Measurements from ENCODE around the gene CDH15.

CDH15 gene, protein sequence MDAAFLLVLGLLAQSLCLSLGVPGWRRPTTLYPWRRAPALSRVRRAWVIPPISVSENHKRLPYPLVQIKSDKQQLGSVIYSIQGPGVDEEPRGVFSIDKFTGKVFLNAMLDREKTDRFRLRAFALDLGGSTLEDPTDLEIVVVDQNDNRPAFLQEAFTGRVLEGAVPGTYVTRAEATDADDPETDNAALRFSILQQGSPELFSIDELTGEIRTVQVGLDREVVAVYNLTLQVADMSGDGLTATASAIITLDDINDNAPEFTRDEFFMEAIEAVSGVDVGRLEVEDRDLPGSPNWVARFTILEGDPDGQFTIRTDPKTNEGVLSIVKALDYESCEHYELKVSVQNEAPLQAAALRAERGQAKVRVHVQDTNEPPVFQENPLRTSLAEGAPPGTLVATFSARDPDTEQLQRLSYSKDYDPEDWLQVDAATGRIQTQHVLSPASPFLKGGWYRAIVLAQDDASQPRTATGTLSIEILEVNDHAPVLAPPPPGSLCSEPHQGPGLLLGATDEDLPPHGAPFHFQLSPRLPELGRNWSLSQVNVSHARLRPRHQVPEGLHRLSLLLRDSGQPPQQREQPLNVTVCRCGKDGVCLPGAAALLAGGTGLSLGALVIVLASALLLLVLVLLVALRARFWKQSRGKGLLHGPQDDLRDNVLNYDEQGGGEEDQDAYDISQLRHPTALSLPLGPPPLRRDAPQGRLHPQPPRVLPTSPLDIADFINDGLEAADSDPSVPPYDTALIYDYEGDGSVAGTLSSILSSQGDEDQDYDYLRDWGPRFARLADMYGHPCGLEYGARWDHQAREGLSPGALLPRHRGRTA

DNA sequence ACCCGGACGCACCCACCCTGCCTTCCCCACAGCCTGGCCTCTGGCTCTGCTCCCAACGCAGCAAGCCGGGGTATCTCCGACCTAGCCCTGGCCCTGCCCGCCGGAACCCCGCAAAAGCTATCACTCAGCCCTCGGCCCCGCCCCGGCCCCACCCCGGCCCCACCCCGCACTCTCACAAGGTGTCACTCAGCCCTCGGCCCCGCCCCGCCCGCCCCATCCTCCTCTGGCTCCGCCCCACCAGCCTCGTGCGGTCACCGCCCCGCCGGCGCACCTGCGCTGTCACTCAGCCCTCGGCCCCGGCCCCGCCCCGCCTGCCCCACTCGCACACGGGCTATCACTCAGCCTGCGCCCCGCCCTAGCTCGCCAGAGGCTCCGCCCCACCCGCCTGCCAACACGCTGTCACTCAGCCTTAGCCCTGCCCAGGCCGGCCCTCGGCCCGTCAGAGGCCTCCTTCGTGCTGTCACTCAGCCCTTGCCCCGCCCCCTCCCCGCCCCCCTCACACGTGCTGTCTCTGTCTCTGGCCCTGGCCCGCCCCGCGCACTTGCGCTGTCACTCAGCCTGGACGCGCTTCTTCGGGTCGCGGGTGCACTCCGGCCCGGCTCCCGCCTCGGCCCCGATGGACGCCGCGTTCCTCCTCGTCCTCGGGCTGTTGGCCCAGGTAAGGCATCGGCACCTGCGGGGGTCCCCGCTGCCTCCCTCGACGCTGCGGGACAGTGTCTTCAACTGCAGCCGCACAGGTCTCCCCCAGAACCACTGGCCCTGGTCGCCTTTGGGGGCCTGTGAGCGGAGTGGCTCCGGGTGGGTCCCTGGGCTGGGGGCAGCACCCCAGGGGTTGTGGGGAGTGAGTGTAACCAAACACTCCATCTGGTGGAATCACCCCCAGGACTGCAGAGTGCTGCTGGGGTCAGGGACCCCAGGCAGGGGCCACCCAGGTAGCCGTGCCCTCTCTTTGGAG, at the start of gene CDH15:
Gene CDH15, plus strand, starts transcription at position 533 of the 955 bp plus-strand sequence. Its CDS starts 84 bp downstream, at position 617.
- DNase-seq (ENCODE audit: low read depth), result peak; percentile 84

DNA sequence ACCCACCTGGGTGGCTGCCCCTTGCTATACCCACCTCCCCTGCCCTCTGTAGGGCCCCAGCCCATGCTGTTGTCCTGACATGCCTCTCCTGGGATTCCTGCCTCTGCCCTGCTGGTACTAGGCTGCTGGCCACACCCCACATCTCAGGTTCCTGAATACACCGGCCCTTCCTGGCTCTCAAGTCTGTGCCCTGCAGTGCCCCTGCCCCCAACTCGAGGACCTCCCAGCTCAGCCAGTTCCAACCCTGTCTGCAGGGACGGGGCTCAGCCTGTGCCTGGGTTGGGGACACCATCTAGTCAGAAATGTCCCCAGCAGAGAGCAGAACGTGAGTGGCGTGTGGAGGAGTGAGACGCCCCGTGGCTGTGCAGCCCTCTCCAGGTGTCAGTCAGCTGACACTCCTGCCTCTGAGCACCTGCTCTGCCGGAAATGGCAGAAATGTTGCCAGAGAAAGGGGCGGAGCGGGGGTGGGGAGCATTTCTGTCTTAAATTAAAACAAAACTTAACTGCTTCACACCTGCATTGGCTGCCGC, 49.2 kb upstream of the CDH15 start:
- peak; percentile 19 for DNase-seq (ENCODE audit: low read depth)

DNA sequence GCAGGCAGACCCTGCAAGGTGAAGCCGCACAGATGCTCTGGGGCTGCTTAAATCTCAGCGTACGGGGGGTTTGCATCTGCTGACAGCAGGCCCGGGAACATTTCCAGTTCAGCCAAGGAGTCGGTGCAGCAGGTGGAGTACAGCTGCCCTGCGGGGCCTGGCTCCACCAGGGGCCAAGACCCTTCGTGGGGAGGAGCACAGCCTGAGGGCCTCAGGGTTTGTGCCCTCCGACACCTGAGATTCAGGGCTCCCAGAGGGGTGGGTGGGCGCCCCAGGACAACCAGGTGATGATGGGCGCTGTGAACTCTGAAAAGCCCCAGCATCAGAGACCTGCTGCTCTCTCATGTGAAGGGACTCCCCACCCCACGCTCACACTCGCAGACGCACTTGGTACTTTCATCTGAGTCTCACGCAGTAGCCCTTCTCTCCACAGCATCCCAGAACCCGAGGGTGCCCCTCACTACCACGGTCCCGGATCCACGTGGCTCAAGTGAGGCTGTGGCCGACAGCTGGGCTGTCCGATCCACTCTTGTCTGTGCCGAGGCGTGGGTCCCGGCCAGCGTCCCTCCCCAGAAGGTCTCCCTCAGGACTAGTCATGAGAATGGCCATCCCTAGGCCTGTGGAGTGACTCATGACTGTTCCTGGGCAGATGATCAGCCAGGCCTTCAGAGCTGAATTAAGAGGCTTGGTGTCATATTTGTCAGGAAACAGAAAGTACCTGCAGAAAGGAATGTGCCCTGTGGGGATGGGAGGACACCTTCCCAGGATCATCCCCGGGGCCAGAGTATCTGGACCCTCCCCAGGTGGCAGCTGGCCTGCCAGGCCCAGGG, 48.3 kb upstream of the CDH15 start:
- DNase-seq (ENCODE audit: low read depth), result no peak

DNA sequence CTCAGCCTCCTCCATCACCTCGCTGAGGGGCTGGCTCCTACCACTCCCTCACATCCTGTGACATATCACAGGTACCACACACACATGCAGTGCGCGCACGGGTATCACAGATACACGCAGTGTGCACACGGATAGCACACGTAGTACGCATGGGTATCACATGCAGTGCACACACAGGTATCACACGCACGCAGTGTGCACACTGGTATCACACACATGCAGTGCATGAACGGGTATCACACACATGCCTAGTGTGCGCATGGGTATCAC, 47.8 kb upstream of the CDH15 start:
- DNase-seq (ENCODE audit: low read depth), result no peak

DNA sequence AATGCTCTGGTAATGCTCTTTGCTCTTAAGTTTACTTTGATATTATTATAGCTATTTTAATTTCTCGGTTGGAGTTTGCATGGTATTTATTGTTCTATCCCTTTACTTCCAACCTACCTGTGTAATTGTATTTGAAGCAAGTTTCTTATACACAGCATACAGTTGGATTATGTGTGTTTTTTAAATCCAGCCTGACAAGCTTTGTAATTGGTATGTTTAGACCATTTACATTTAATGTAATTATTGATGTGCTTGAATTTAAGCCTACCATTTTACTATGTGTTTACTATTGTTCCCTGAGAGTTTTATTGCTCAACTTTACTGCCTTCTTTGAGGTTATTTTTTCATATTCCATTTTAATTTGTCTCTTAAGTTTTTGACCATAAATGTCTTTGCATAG, 42.2 kb upstream of the CDH15 start:
- DNase-seq (ENCODE audit: low read depth), result no peak

DNA sequence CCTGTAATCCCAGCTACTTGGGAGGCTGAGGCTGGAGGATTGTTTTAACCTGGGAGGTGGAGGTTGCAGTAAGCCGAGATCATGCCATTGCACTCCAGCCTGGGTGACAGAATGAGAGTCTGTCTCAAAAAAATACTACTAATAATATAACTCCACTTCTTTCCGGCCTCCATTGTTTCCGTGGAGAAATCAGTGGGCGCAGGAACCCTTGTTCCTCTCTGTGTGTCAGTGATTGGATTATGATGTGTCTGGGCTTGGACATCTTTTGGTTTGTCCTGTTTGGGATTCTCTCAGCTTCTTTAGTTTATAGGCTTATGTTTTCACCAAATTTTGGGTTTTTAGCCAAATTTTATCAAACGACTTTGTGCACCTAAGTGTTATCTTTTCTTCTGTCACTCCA, 41.1 kb upstream of the CDH15 start:
- DNase-seq (ENCODE audit: low read depth), result no peak

DNA sequence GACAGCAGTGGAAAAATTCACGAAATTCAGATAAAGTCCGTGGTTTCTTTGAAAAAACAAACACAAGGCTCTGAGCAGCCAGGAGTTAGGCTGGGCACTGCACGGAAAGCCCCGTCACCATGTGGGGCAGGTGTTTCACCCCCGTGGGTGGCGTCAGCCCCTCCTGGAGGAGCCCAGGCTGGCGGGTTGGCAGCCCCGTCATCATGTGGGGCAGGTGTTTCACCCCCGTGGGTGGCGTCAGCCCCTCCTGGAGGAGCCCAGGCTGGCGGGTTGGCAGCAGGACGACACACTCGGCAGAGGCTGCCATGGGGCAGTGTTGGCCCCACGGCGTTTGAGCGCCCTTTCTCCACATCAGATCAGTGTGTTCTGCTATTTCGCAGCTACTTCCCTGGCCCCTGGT, 39.8 kb upstream of the CDH15 start:
- no peak for DNase-seq (ENCODE audit: low read depth)

DNA sequence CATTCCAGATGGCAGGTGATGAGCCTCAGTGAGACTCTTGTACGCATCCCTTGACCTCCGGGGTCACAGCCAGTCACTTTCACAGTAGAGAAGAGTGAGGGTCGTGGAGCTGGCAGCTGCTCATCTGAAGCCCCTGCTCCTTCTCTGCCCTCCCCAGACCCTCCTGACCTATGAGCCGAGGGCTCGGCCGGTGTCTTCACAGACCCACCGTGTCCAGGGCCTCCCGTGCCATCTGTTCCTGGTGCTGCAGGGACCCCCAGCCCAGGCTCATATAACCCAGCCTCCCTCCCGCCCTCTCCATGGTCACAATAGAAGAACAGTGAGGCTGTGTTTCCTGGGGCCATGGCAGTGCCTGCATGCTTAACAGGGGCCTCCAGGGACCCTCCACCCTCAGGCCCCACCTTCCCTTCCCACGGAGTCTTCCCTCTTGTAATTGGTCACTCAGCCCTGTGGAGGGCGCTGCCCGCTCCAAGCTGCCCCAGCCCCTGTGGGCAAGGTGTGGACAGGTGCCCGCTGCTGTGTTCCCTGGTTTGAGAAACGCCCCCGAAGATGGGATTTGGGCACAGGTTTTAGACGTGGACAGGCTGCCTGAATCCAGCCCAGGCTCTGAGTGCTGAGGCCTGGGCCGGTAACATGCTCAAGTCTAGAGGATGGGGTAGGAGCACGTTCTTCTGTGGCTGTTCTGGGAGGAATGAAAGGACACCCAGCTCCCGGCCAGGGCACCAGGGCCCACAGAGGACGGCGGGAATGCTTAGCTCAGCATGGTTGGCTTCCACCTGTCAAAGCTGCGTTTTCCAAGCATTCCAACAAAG, 39.1 kb upstream of the CDH15 start:
- no peak for DNase-seq (ENCODE audit: low read depth)

DNA sequence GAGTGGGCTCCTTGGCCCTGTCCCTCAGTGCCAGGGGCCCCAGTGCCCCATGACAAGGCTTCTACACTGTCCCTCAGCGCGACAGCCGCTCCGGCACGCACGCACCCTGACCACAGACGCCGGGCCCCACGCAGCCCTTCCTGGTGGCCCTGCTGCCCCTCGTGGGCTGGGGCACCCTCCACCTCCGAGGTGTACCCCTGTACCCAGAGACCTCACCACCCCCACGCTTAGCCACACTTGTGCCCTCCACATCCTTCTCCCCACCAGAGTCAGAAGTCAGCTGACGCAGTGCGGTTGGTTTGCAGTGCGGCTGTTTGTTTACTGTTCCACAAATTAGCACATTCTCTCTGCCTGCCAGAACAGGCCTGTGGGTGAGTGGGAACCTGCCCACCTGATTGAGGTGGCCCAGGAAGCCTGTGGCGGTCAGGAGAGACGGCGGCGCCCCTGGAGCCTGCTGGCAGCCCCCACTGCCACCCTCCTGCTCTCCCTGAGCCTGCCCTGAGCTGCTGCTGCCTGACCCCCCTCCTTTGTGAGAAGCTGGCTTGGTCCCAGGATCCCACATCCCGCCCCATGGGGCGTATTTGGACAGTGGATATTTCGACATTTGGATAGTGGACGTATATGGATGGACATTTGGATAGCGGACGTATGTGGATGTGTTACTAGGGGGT, 38.0 kb upstream of the CDH15 start:
- no peak for DNase-seq (ENCODE audit: low read depth)

DNA sequence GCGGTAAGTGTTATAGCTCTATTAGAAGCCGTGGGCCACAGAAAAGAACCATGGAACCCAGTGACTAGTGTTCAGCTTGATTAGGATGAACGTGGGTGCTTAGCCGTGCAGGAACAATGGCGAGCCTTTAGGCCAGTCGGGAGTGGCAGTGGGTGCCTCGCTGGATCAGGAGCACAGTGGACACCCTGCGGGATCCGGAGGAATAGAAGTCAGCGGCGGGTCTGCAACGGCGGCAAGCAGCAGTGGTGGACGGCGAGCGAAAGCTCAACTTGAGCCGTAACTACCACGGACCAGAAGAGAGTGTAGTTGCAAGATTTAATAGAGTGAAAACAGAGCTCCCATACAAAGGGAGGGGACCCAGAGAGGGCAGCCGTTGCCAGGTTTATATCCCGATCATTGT, 37.3 kb upstream of the CDH15 start:
- DNase-seq (ENCODE audit: low read depth), result no peak

DNA sequence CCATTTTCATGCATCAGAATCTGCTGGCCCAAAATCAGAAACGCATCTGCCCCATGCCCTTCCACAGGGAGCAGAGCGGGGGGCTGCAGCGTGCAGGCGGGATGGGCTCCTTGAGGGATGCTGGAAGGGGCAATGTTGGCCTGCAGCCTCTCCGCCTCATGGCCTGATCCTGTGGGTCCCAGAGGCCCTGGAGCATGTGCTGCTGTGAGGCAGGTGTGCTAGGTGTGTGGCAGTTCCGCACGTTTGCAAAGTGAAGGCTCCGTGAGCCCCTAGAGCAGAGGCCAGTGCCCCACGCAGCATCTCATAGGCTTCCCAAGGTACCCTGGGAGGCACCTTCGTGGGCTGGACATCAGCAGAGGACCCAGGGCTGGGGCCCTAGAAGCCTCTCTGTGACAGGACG, 36.4 kb upstream of the CDH15 start:
- no peak for DNase-seq (ENCODE audit: low read depth)

DNA sequence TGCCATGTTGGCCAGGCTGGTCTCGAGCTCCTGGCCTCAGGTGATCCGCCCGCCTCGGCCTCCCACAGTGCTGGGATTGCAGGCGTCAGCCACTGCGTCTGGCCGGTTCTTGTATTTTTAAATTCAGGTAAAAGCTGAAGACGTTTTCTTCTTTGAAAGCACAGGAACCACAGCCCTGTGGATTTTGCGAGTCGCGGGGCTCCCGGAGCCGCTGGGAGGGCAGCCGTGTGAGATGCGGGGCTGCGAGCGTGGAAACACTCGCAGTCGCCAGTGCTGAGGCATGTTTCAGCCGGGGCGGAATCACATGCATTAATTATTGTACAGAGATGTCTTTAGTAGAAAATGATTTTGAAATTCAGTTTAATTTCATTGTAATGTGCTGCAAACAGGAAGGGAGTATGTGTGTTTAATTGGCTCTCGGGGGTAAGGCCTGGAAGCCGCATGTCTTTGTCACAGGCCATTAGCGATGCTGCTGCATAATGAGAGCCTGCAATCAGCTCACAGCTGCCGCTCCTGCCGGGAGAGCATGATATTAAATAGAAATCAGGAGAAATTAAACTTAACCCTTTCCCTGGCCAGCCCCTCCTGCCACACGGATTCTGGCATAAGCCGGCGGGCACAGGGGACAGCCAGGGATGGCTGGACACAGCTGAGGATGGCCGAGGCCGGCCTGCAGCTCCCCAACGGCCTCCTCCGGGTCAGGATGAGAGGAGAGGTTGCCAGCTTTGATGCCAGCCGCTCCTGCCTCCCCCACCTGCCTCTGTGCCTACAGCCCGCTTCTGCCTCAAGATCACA, 35.4 kb upstream of the CDH15 start:
- DNase-seq (ENCODE audit: low read depth), result no peak

DNA sequence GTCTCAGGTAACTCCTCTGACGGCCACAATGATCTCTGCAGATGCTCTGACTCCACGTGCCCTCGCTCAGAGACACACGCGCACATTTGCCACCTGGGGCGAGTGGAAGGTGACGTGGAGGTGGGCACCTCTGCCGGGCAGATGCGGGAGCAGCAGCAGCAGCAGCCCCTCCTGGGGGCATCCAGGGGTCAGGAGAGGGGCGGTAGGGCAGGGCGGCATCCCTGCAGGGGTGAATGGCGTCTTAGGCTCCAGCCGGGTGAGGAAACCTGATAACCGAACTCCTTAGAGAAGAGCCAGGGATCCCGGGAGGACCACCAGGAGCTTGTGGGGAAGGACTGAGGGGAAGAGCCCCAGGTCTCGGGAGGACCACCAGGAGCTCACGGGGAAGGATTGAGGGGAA, 34.6 kb upstream of the CDH15 start:
- no peak for DNase-seq (ENCODE audit: low read depth)

DNA sequence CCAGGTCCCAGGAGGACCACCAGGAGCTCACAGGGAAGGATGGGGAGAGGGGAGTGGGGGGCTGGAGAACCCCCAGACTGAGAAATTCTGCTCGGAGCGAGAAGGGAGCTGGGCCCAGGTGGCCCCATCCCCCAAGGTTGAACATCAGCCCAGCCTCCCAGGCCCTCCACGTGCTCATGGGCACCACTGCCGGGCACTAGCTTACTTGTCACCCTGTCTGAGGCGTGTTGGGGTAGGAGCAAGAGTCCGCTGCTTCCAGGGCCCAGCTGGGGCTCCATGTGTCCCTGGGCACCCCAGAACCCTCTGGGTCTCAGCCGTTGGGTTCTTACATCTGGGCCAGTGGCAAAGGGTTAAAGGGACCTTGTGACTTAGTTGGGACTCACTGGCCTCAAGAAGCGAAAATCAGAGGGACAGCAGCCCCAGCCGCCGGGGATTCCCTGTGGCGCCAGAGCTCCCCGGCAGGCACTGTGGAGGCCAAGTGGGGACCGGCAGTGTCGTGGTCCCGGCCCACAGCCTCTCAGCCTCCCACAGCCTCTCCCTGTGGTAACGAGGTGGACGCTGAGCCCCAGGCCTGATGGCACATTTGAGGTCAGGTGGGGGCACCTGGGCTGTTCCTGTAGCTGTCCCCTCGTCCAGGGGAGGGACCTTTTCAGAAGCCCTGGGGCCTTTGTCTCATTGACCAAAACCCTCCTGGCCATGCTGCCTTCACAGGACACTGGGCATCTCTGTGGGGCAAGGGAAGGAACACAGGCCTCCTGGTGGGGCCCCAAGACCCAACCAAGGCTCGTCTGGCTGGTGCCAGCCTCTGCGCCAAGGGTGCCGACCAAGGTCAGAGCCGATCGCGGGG, 33.7 kb upstream of the CDH15 start:
- no peak for DNase-seq (ENCODE audit: low read depth)

DNA sequence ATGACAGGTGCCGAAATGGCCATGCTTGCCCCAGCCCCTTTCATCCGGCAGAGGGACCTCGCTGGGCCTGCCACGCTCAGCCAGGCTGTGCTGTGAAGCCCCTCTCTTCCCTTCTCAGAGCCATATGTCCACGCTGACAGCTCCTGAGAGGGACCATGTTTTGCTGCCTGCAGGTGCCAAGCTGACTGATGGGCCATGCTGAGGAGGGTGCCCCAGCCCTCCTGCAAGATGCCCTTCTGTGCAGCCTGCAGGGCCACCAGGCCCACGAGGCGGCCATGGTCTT, 33.1 kb upstream of the CDH15 start:
- DNase-seq (ENCODE audit: low read depth), result no peak

DNA sequence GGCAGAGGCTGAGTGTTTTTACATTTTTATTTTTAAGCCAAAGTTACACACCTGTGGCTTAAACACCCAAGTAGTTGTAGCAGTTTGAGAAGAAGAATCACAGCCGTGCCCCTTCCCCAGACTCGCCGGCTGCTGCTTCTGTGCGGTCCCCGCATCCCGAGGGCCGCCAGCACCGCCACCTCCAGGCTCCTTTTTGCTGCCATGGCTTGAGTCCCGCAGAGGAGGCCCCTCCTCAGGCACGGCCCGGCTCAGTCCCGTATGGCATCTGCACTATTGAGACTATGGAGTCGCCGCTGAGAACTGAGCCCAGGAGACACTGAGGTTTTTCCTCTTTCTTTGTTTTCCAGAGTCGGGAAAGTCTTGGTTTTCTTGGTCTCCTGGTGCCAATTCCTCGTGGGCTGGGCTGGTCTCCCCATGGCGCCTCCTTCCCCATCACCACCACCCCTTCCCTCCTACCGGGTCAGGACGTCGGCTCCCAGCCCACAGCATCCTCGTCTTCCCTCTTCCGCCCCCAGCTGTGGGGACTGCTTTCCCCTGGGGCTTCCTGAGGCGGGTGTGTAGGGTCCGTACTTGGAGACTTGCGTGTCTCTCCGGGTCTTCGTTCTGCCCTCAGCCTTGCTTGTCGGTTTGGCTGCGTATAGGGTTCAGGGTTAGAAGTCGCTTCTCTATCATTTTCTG, 32.6 kb upstream of the CDH15 start:
- no peak for DNase-seq (ENCODE audit: low read depth)

DNA sequence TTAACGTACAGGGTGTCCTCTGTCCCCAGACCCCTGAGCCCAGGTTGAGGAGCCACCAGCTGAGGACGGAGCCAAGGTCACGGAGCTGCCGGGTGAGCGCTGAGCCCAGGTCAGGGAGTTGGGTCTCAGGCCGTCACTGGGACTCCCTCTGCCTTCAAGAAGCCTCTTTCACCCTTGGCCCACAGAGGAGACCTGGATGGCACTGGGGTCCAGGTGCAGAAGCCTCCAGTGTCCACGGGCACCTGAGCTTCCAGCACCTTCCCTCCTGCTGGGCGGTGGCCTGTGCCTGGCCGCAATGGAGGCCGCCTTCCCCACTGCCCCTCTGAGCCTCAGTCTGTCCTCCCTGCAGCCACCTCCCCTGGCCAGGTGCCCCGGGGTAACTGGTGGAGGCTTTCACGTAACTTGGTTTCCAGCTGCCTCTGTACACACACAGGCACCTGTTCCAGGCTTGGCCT, 31.6 kb upstream of the CDH15 start:
- no peak for DNase-seq (ENCODE audit: low read depth)

DNA sequence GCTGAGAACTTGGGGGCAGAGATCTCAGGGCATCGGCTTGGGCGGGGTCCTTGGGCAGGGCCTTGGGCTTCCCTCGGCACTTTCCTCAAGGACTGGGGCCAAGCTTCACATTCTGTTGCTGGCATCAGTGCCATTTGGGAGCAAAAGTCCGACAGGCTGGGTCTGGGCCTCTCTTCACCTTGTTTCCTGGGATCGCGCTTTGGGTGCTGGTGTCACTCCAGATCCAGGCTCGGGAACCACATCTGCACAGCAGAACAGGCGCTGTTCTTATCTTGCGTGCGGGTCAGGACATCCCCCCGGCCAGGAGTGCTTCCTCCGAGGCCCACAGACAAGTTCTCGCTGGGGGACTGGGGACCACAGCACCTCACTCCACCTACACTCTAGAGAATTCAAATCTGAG, 31.1 kb upstream of the CDH15 start:
- DNase-seq (ENCODE audit: low read depth), result no peak
